ENCODE measurements around the gene JUN. TPM values are rescaled to one million over a fixed set of nuclear protein-coding genes. Genes with fewer than 3 reads are reported as not detected.

The JUN gene
- total and polyA plus RNA-seq, 2 donors (not counting 3 experiments of a cell fraction or from before 2014, with no cell fraction given) = 88.3 to 89.3 TPM

GRCh38 chr1:58796416-58796815 is 12.6 kb upstream of the JUN start:
- no peaks in the 10 kb centered on the region for H3K27me3 ChIP-seq (ENCODE audit: control insufficient read depth in 2 of 2, insufficient read depth in 2 of 2, low read length in 2 of 2)
- dilution Hi-C loops (cut with MboI; ENCODE audit: extremely low pct_ligation_motif_present, low sequenced_read_pairs) (no loop called here), intact Hi-C loops (cut with micrococcal nuclease) (no loop called here)
- H4K20me1 ChIP-seq (replicated peaks; ENCODE audit: control insufficient read depth, extremely low read depth, insufficient read depth, low read length) = no peaks in the 10 kb centered on the region
- no peak overlapping the region for H2AFZ ChIP-seq (ENCODE audit: low read depth, low read length)
- no peaks in the 10 kb centered on the region for H3K36me3 ChIP-seq (ENCODE audit: control insufficient read depth in 2 of 2, extremely low read depth in 1 of 2, insufficient read depth in 2 of 2, low read length in 2 of 2)
- no peak overlapping the region for H3K27ac ChIP-seq (ENCODE audit: insufficient read depth, low read depth, low read length)
- H3K4me1 ChIP-seq (ENCODE audit: control insufficient read depth, extremely low read depth, insufficient read depth, low read length) = no peaks in the 10 kb centered on the region
- H3K4me3 ChIP-seq (replicated peaks in 1 of 3; ENCODE audit: insufficient read depth in 1 of 3, low read depth in 1 of 3, low read length in 3 of 3) = no peak overlapping the region
- no peak overlapping the region for H3K9ac ChIP-seq (replicated peaks; ENCODE audit: extremely low read depth, insufficient read depth, low read length)
- ChIA-PET POLR2A (no interaction called here), CTCF (no interaction called here)
- no TSS peak for BruUV-seq (replicated peaks)
- FAIRE-seq = no peak
- no peak overlapping the region for H3K4me2 ChIP-seq (ENCODE audit: insufficient read depth, low read length)
- no peak for DNase-seq (ENCODE audit: low read depth, low spot score)
- no peaks in the 10 kb centered on the region for H3K9me3 ChIP-seq (replicated peaks; ENCODE audit: control insufficient read depth, insufficient read depth, low read length)
- TF ChIP-seq EZH2 (IDR thresholded peaks at IDR 0.05; ENCODE audit: borderline replicate concordance, low read depth, low read length, severe bottlenecking) (no peak), JUN (IDR thresholded peaks at IDR 0.05; ENCODE audit: borderline replicate concordance, insufficient read depth, insufficient read length, low read depth) (no peak), CTCF (IDR thresholded peaks at IDR 0.05; ENCODE audit: extremely low read depth in 1 of 2, insufficient read depth in 1 of 2, low read depth in 1 of 2, low read length in 2 of 2) (no peak), POLR2AphosphoS5 (IDR thresholded peaks at IDR 0.05; ENCODE audit: insufficient read depth, low read depth, low read length) (no peak), POLR2A (IDR thresholded peaks at IDR 0.05; ENCODE audit: low read depth, low read length) (no peak), MAX (IDR thresholded peaks at IDR 0.05; ENCODE audit: insufficient read depth, insufficient read length) (no peak), FOS (IDR thresholded peaks at IDR 0.05; ENCODE audit: borderline replicate concordance, insufficient read depth, low read length) (no peak), MYC (IDR thresholded peaks at IDR 0.05; ENCODE audit: low read depth, low read length) (no peak), GATA2 (IDR thresholded peaks at IDR 0.05; ENCODE audit: insufficient read depth, insufficient read length, low read depth, low read length) (no peak)
- H3K79me2 ChIP-seq (ENCODE audit: control insufficient read depth, insufficient read depth, low read length) = no peaks in the 10 kb centered on the region
- H3K9me1 ChIP-seq (replicated peaks; ENCODE audit: control insufficient read depth, extremely low read depth, insufficient read depth, low read length) = no peaks in the 10 kb centered on the region

All from endothelial cell of umbilical vein (primary cell).